ENCODE measurements around the gene RAB39A.

- no peak for TF ChIP-seq CTCF (IDR thresholded peaks at IDR 0.05; ENCODE audit: borderline replicate concordance, extremely low read depth, low read length, poor library complexity, severe bottlenecking)
- TF ChIP-seq EZH2 (IDR thresholded peaks at IDR 0.05; ENCODE audit: borderline replicate concordance, low read depth, low read length, severe bottlenecking), result no peak
Observed at GRCh38 chr11:107927559-107927958, 689 bp upstream of the RAB39A start.

Measured in DND-41 (cell line).